Activated T-cell treated with anti-CD3 and anti-CD28 coated beads, Interleukin-2, amount 50 U/mL, for 4 hours (primary cell): ENCODE results near the gene MAP2K2. TPM values are rescaled to one million over a fixed set of nuclear protein-coding genes. Genes with fewer than 3 reads are reported as not detected.

Experiments used
- ATAC-seq, 2 donors: fragments of 200-7000 bp; cut with Tn5 transposase; one replicate each; pipeline ENCODE4 v1.10.0; 2021
- DNase-seq: peaks from one replicate; pipeline ENCODE4 v3.0.0-alpha.2; 2020
- H3K27me3 Mint-ChIP-seq: one replicate; pipeline ENCODE4 v1.8.0; 2021; ENCODE audit warnings: low read depth, mixed read lengths
- H3K36me3 Mint-ChIP-seq: one replicate; pipeline ENCODE4 v1.8.0; 2022; ENCODE audit warnings: mixed read lengths; ENCODE audit not compliant: insufficient read depth
- H3K4me1 Mint-ChIP-seq: one replicate; pipeline ENCODE4 v1.8.0; 2021; ENCODE audit warnings: low read depth, mixed read lengths
- H3K4me3 Mint-ChIP-seq: one replicate; pipeline ENCODE4 v1.8.0; 2021; ENCODE audit warnings: mild to moderate bottlenecking, moderate library complexity, mixed read lengths
- H3K9me3 Mint-ChIP-seq: one replicate; pipeline ENCODE4 v1.8.0; 2021; ENCODE audit warnings: mixed read lengths
- total RNA-seq, 3 donors: library from RNA; stranded (reverse); gene quantifications; one replicate each; pipeline ENCODE4 v1.2.1, GENCODE V29; 2021

MAP2K2 gene
- total RNA-seq, 3 donors from 2014 or later = 136 to 143 (median 139) TPM

GRCh38 chr19:4045597-4046361 lies 78.1 kb downstream of the MAP2K2 start:
- H3K36me3 Mint-ChIP-seq = peaks cover 17% of the 10 kb centered on the region
- DNase-seq = no peak
- H3K4me3 Mint-ChIP-seq = no peak overlapping the region
- H3K9me3 Mint-ChIP-seq = no peaks in the 10 kb centered on the region
- no peak for ATAC-seq
- H3K4me1 Mint-ChIP-seq = peaks cover 12% of the 10 kb centered on the region
- H3K27me3 Mint-ChIP-seq = no peaks in the 10 kb centered on the region

DNA sequence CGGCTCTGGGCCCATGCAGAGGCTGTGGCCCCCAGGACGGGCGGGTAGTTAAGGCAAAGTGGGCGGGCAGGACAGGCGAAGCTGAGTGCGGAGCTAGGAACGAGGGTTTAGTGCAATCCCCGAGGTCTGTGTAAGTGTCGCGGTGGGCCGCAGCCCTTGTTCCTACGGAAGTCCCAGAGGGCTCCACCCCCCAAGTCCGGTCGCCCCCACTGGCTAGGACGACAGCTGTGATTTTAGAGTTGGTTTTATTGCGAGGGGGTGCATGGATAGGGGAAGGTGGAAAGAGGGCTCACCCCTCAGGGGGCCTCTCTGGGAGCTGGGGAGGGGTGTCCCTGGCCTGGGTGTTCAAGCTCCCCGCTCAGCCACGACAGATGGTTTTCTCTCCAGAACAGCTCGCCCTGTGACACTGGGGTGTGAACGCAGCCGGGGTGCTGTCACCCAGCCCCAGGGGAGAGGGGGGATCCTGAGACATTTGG lies 78.9 kb downstream of the MAP2K2 start:
- H3K27me3 Mint-ChIP-seq = no peaks in the 10 kb centered on the region
- H3K4me1 Mint-ChIP-seq = peaks cover 8% of the 10 kb centered on the region
- no peak overlapping the region for H3K4me3 Mint-ChIP-seq
- no peaks in the 10 kb centered on the region for H3K9me3 Mint-ChIP-seq
- DNase-seq (no peak), ATAC-seq (no peak)
- peaks cover 18% of the 10 kb centered on the region for H3K36me3 Mint-ChIP-seq

- Mint-ChIP-seq H3K36me3 (peaks cover 14% of the 10 kb centered on the region), H3K4me3 (no peak overlapping the region), H3K4me1 (peaks cover 8% of the 10 kb centered on the region), H3K9me3 (no peaks in the 10 kb centered on the region), H3K27me3 (no peaks in the 10 kb centered on the region)
- DNase-seq (no peak), ATAC-seq (no peak)
Observed at GRCh38 chr19:4043966-4044715, 79.8 kb downstream of the MAP2K2 start.

DNA sequence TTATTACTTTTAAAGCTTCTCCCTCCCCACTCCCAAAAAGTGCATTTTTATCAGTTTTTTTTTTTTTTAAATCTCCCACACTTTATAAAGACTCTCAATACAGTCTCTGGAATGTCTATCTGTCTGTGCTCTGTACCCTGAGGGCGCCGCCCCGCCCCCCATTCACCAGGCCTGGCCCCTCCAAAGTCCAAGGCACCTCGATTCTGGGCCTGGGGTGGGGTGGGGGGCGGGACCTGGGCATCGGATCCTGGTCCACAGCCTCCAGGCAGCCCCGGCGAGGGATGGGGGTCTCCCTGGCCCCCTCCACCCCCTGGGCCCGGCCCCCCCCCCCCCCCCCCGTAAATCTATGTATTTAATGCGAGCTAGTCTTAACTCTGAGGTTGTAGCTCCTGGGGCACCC lies 80.5 kb downstream of the MAP2K2 start:
- Mint-ChIP-seq H3K4me1 (peaks cover 8% of the 10 kb centered on the region), H3K36me3 (peaks cover 13% of the 10 kb centered on the region), H3K27me3 (no peaks in the 10 kb centered on the region), H3K9me3 (no peaks in the 10 kb centered on the region), H3K4me3 (no peak overlapping the region)
- DNase-seq = no peak
- ATAC-seq = no peak

DNA sequence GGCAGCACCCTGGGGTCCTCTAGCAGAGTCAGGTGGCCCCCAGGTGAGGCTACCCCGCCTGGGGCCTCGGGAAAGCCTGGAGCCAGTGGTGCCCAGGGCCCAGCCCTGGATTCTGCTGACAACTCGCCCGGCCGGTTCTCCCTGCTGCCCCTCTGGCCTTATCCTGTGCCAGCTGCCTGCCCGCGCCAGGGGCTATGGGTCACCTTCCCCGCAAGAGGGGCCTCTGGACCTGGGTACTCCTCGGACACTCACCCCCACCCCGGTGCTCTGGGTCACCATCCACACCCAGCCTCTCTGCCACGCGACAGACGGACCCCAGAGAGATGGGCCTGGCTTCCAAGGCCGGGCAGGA lies 81.2 kb downstream of the MAP2K2 start:
- Mint-ChIP-seq H3K4me3 (no peak overlapping the region), H3K4me1 (peaks cover 8% of the 10 kb centered on the region), H3K36me3 (peaks cover 12% of the 10 kb centered on the region), H3K9me3 (no peaks in the 10 kb centered on the region), H3K27me3 (no peaks in the 10 kb centered on the region)
- ATAC-seq (peak in 1 of 2 donors; percentile 25), DNase-seq (no peak)

DNA sequence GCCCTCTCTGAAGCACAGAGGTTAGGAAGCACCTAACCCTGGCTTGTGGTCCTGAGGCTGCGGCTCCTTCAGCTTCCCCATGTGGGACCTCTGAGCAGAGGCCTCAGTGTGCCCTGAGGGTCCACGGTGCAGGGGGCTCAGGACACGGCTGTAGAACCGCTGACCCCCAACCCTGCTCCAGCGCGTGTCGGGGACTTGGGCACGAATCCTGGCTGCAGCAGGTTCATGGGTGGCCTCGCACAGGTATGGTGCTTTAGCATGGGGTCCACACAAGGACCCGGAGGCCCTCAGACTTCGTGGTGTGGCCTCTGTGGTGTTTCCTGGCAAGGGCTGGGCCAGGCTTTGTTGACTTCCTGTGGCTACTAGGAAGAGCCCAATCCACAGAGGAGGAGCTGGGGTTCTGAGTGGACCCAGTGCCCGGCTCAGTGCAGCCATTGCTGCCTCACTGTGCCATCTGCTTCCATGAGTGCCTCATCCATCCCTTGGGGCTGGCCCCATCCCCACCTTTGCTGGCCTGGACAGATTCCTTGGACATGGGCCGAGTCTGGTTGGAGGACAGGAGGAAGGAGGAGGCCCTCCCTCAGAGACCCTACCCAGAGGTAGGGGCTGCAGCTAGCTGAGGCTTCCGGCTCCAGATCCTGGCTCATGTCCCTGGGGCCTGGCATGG lies 81.7 kb downstream of the MAP2K2 start:
- no peak for DNase-seq
- no peak overlapping the region for H3K4me3 Mint-ChIP-seq
- H3K36me3 Mint-ChIP-seq = peaks cover 12% of the 10 kb centered on the region
- ATAC-seq = peak in 1 of 2 donors; percentile 15
- H3K9me3 Mint-ChIP-seq = no peaks in the 10 kb centered on the region
- no peaks in the 10 kb centered on the region for H3K27me3 Mint-ChIP-seq
- H3K4me1 Mint-ChIP-seq = peaks cover 6% of the 10 kb centered on the region

Other genes starting within 250 kb of the MAP2K2 start
- gene ATCAY, start 243.4 kb downstream of the MAP2K2 start, total RNA-seq = not detected
- gene NMRK2, start 191.1 kb downstream of the MAP2K2 start, total RNA-seq = not detected
- 10 to 100 TPM; 41.6 to 44.3 (median 42.6) TPM for gene DAPK3, start 153.0 kb downstream of the MAP2K2 start, total RNA-seq
- 1,000 to 10,000 TPM; 3,493 to 4,080 (median 3,609) TPM for gene EEF2, start 138.7 kb downstream of the MAP2K2 start, total RNA-seq
- 10 to 100 TPM; 33.9 to 37.0 (median 35.3) TPM for gene PIAS4, start 116.4 kb downstream of the MAP2K2 start, total RNA-seq
- gene ZBTB7A, start 57.2 kb downstream of the MAP2K2 start, total RNA-seq = 10 to 100 TPM; 46.6 to 49.6 (median 47.4) TPM
- under 1 TPM in 1 of 3 donors, not detected in 2; 0.08 TPM for gene CREB3L3, start 29.5 kb upstream of the MAP2K2 start, total RNA-seq
- gene SIRT6, start 58.4 kb upstream of the MAP2K2 start, total RNA-seq = 10 to 100 TPM; 42.9 to 48.2 (median 43.9) TPM
- under 1 TPM; 0.25 to 0.71 (median 0.26) TPM for gene ANKRD24, start 58.6 kb upstream of the MAP2K2 start, total RNA-seq
- 10 to 100 TPM in 1 of 3 donors, 1 to 10 TPM in 2; 6.3 to 26.2 (median 9.9) TPM for gene EBI3, start 105.4 kb upstream of the MAP2K2 start, total RNA-seq
- gene YJU2, start 123.0 kb upstream of the MAP2K2 start, total RNA-seq = 10 to 100 TPM; 59.7 to 60.7 (median 59.9) TPM
- not detected for gene SHD, start 155.1 kb upstream of the MAP2K2 start, total RNA-seq
- gene TMIGD2, start 178.3 kb upstream of the MAP2K2 start, total RNA-seq = 1 to 10 TPM; 1.9 to 2.7 (median 2.1) TPM
- gene FSD1, start 180.5 kb upstream of the MAP2K2 start, total RNA-seq = 10 to 100 TPM in 1 of 3 donors, 1 to 10 TPM in 2; 5.9 to 10.4 (median 9.1) TPM
- 10 to 100 TPM; 11.1 to 13.2 (median 12.8) TPM for gene STAP2, start 214.7 kb upstream of the MAP2K2 start, total RNA-seq
- gene MPND, start 219.4 kb upstream of the MAP2K2 start, total RNA-seq = 10 to 100 TPM; 16.0 to 18.6 (median 18.1) TPM